Stimulated activated CD8-positive, alpha-beta memory T cell treated with anti-CD3 and anti-CD28 coated beads, Interleukin-2, amount 100 ng/mL, for 1 hour (primary cell): ENCODE measurements around the gene CNTN4.
"Not testable (repeated sequence)": the region's sequence is repeated elsewhere in the genome, so short reads cannot be mapped to it uniquely, and the experiment has no call there.

Experiments
- DNase-seq, 2 donors: peaks; one replicate each; pipeline ENCODE4 v3.0.0-alpha.2; 2020; ENCODE audit warnings: low read depth in 2 of 2

The CNTN4 gene

GRCh38 chr3:2512881-2513280 is 414.2 kb downstream of the CNTN4 start:
- no peak for DNase-seq

- no peak for DNase-seq
These were observed 415.3 kb downstream of the CNTN4 start for GRCh38 chr3:2513986-2514385.

DNA sequence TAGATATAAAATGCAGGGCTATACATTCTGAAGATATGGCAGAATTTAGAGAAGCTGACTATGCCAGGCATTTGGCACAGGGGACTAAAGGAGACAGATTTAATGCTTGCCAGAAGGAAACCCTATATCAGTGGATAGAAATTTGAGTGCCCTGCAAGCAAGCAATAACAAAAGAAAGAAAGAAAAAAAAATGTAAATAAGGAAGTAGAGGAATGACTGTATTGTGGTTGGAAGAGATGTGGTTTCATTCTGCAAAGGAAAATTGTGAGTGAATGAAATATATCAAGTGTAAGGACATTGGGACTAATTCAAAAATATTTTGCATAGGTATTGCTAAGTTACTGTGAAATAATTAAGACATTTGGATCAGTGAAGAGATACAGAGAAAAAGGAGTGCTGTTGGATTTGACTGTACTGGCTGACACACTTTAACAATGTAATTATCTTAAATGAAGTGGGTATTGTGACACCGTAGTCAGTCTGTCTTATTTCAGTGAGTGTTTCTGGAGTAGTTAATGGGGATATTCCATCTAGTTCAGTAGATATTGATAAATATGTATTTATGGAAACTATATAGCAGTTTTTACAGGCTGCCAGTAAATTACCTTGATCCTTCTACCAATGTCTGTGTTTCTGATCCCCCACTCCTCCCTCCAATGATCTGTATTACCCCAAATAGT is 418.2 kb downstream of the CNTN4 start:
- no peak for DNase-seq

GRCh38 chr3:2517500-2518172 is 419.0 kb downstream of the CNTN4 start:
- DNase-seq: no peak

DNA sequence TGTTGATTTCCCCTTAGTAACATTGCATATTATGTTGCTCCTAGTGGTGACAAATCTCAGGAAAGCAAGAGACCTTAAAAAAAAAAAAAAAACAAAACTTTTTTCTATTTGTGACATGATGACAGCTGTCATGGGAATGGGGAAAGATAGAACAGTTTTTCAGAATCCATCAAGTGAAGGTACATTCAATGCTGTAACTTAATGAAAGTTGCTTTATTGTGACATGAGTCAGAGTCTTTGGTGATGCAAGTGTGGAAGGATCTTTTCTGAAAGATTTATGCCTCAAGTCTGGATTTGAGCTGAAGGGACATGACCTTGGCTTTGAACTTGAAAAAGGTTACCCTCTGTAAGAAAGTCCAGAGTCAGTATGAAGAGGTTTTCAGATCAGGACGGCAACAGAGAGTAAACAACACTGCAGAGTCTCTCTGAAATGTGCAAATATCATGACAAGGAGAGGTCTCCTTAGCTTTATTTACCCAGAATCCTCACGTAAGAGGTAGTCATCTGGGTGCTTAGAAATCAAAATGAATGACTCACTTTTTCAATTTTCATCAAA is 424.7 kb downstream of the CNTN4 start:
- no peak for DNase-seq

DNA sequence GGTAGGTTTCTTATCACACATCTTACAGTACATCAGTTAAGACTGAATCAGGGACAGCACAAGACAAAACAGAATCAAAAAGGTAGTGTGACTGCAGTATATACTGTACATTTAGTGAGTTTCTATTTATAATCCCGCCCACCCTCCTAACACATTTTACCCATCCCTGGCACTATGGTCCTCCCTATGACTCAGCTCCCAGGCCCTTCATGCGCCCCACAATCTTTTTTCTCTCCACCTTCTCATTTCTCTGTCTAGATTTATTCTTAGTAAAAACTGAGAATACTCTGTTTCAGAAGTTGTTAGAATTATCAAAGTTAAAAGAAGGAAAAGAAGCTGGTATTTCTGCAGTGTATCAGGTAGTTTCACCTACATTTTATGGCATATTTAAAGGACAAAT is 427.3 kb downstream of the CNTN4 start:
- no peak for DNase-seq

- DNase-seq: no peak
These were observed 428.3 kb downstream of the CNTN4 start for GRCh38 chr3:2526926-2527325.

GRCh38 chr3:2527328-2527727 is 428.7 kb downstream of the CNTN4 start:
- not testable (repeated sequence) for DNase-seq

- DNase-seq: not testable (repeated sequence)
These were observed 436.1 kb downstream of the CNTN4 start for GRCh38 chr3:2534767-2535166.

- no peak for DNase-seq
These were observed 436.5 kb downstream of the CNTN4 start for GRCh38 chr3:2535206-2535605.

DNA sequence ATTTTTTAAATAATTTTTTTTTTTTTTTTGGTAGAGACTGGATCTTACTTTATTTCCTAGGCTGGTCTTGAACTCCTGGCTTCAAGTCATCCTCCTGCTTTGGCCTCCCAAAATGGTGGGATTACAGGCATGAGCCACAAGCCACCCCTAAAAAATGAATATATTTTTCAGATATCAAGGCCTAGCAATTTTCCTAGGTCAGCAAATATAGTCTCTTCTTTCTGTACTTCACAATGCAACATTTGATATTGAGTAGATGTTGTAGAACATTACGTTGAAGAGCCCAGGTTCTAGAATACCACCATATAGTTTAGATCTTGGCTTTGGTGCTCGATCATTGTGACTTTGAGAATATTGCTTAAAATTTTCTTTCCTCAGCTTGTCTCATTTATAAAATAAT is 437.9 kb downstream of the CNTN4 start:
- no peak for DNase-seq

DNA sequence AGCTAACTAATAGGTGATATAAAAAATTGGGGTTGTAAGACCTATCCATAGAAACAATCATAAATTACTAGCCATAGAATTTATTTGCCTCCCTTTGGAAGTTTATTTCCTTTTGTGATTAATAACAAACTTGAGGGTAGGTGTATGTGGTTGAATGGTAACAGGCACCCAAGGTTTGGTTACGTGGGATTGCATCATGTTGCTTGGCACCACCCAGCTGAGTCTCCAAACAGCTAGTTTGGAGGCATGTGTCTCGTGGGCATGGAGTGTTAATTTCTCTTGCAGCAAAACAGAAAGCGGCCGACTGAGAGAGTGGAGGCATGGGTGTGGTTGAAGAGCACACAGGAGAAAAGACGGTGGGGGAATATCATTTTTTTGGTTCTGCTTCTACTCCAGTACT is 441.4 kb downstream of the CNTN4 start:
- DNase-seq: no peak

- no peak for DNase-seq
These were observed 444.6 kb downstream of the CNTN4 start for GRCh38 chr3:2543247-2543646.

GRCh38 chr3:2544212-2544611 is 445.5 kb downstream of the CNTN4 start:
- no peak for DNase-seq

GRCh38 chr3:2544718-2545117 is 446.1 kb downstream of the CNTN4 start:
- no peak for DNase-seq

DNA sequence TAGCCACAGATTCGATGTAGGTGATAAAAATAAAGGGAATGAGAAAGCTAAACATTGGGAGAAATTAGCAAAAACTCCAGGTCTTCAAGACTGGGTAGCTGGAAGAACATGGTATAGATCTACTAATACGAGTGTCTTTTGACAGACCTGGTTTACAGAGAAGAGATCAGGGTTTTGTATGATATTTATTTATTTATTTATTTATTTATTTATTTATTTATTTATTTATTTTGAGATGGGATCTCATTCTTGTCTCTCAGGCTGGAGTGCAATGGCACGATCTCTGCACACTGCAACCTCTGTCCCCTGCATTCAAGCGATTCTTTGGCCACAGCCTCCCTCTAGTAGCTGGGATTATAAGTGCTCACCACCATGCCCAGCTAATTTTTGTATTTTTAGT is 448.4 kb downstream of the CNTN4 start:
- DNase-seq: no peak

DNA sequence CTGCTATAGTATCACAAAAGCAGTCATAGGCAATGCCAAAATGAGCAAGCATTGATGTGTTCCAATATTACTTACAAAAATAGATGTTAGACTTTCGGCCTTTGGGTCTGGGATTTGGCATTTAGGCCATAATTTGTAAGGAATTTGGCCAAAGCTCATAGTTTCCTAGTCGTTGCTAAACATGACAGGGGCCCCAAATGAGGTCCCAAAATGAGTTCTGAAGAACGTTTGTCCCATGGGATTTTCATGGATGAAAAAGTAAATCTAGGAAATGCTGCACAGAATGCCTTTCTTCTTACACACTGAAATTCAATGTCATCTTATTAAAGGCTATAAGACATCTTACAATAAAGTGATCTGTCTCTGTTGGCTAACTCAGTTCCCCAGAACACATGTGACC is 456.0 kb downstream of the CNTN4 start:
- DNase-seq: no peak

- no peak for DNase-seq
These were observed 460.1 kb downstream of the CNTN4 start for GRCh38 chr3:2558796-2559195.

GRCh38 chr3:2567451-2567850 is 468.8 kb downstream of the CNTN4 start:
- DNase-seq: no peak

DNA sequence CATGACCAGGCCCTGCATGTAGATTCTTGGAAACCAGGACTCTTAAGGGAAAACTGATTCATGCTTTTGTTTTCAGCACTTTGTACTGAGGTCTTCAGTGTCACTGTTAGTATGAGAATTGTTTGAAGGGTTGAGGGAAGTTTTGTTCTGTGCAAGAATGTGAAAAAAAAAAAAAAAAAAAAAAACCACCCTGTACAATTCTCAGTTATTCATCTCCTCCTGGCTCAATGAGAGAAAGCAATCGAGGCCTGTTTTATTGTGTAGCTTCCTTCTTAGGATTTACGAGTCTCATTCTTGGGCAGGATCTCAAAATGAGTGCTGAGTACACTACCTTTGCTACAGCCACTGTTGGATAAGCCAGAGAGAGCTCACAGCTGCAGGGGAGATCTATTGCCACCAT is 469.5 kb downstream of the CNTN4 start:
- DNase-seq: no peak

GRCh38 chr3:2568929-2569328 is 470.3 kb downstream of the CNTN4 start:
- no peak for DNase-seq

- no peak for DNase-seq
These were observed 478.9 kb downstream of the CNTN4 start for GRCh38 chr3:2577571-2577970.

- DNase-seq: no peak
These were observed 479.9 kb downstream of the CNTN4 start for GRCh38 chr3:2578560-2578959.
